ENCODE measurements around the gene A4GALT.
"Not testable (repeated sequence)": the region's sequence is repeated elsewhere in the genome, so short reads cannot be mapped to it uniquely, and the experiment has no call there.

A4GALT gene

GRCh38 chr22:42720263-42721044 lies at the start of gene A4GALT:
Gene A4GALT (minus strand): TSS chr22:42720870. CDS start chr22:42693951, 26,919 bp downstream.
- no peak for DNase-seq (ENCODE audit: low read depth, low spot score)

- no peak for DNase-seq (ENCODE audit: low read depth, low spot score)
These were observed 49.7 kb upstream of the A4GALT start for GRCh38 chr22:42770448-42770726.

- DNase-seq (ENCODE audit: low read depth, low spot score) = no peak
These were observed 49.1 kb upstream of the A4GALT start for GRCh38 chr22:42769574-42770447.

- DNase-seq (ENCODE audit: low read depth, low spot score) = no peak
These were observed 48.5 kb upstream of the A4GALT start for GRCh38 chr22:42769238-42769573.

GRCh38 chr22:42768385-42769035 lies 47.8 kb upstream of the A4GALT start:
- no peak for DNase-seq (ENCODE audit: low read depth, low spot score)

GRCh38 chr22:42766860-42767259 lies 46.2 kb upstream of the A4GALT start:
- no peak for DNase-seq (ENCODE audit: low read depth, low spot score)

GRCh38 chr22:42764895-42765363 lies 44.3 kb upstream of the A4GALT start:
- no peak for DNase-seq (ENCODE audit: low read depth, low spot score)

- no peak for DNase-seq (ENCODE audit: low read depth, low spot score)
These were observed 43.4 kb upstream of the A4GALT start for GRCh38 chr22:42763965-42764480.

- DNase-seq (ENCODE audit: low read depth, low spot score) = no peak
These were observed 40.3 kb upstream of the A4GALT start for GRCh38 chr22:42760806-42761565.

GRCh38 chr22:42758931-42759629 lies 38.4 kb upstream of the A4GALT start:
- DNase-seq (ENCODE audit: low read depth, low spot score) = no peak

- not testable (repeated sequence) for DNase-seq (ENCODE audit: low read depth, low spot score)
These were observed 34.9 kb upstream of the A4GALT start for GRCh38 chr22:42755553-42755952.

GRCh38 chr22:42755121-42755520 lies 34.5 kb upstream of the A4GALT start:
- DNase-seq (ENCODE audit: low read depth, low spot score) = not testable (repeated sequence)

GRCh38 chr22:42754658-42755057 lies 34.0 kb upstream of the A4GALT start:
- DNase-seq (ENCODE audit: low read depth, low spot score) = no peak

GRCh38 chr22:42752912-42753311 lies 32.2 kb upstream of the A4GALT start:
- no peak for DNase-seq (ENCODE audit: low read depth, low spot score)

- DNase-seq (ENCODE audit: low read depth, low spot score) = no peak
These were observed 31.6 kb upstream of the A4GALT start for GRCh38 chr22:42752230-42752746.

GRCh38 chr22:42750421-42750820 lies 29.8 kb upstream of the A4GALT start:
- not testable (repeated sequence) for DNase-seq (ENCODE audit: low read depth, low spot score)

GRCh38 chr22:42747701-42748513 lies 27.2 kb upstream of the A4GALT start:
- DNase-seq (ENCODE audit: low read depth, low spot score) = no peak

GRCh38 chr22:42745118-42745517 lies 24.4 kb upstream of the A4GALT start:
- no peak for DNase-seq (ENCODE audit: low read depth, low spot score)

- DNase-seq (ENCODE audit: low read depth, low spot score) = no peak
These were observed 22.9 kb upstream of the A4GALT start for GRCh38 chr22:42743501-42743991.

All from activated CD4-positive, CD25-positive, alpha-beta regulatory T cell treated with anti-CD3 and anti-CD28 coated beads, Interleukin-2, amount 50 U/mL, for 16 hours (primary cell).